SK-MEL-5 (cell line): ENCODE data around the gene PATE4. TPM values are rescaled to one million over a fixed set of nuclear protein-coding genes. Genes with fewer than 3 reads are reported as not detected.
"Not testable (repeated sequence)": the region's sequence is repeated elsewhere in the genome, so short reads cannot be mapped to it uniquely, and the experiment has no call there.

Experiments
- DNase-seq: peaks from one replicate; pipeline ENCODE4 v3.0.0-alpha.2; 2016; ENCODE audit warnings: low read depth, low spot score
- in situ Hi-C: cut with HindIII; loops from 2 replicates; pipeline ENCODE4 v1.10.0; 2016; ENCODE audit warnings: low sequenced_read_pairs, high pct_unique_total_duplicates, low pct_unique_long_range_greater_than_20kb
- polyA plus RNA-seq, 2 experiments: library from polyadenylated mRNA; depleted of rRNA; stranded (reverse); fragments of >200 nt; gene quantifications; 2 replicates each; pipeline ENCODE4 v1.2.3, GENCODE V29; 2015
- total RNA-seq: library from RNA; depleted of rRNA; stranded (reverse); fragments of >200 nt; shearing (Covaris generic); gene quantifications from 2 replicates; pipeline ENCODE4 v1.2.3, GENCODE V29; 2014; rRNA removed

PATE4 gene, protein sequence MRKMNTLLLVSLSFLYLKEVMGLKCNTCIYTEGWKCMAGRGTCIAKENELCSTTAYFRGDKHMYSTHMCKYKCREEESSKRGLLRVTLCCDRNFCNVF
- total RNA-seq: not detected in 2 replicates
- polyA plus RNA-seq (2015; cell fraction: cytosol; rRNA removed): not detected in 2 replicates
- polyA plus RNA-seq (2015; cell fraction: nucleus; rRNA removed): not detected in 2 replicates

DNA sequence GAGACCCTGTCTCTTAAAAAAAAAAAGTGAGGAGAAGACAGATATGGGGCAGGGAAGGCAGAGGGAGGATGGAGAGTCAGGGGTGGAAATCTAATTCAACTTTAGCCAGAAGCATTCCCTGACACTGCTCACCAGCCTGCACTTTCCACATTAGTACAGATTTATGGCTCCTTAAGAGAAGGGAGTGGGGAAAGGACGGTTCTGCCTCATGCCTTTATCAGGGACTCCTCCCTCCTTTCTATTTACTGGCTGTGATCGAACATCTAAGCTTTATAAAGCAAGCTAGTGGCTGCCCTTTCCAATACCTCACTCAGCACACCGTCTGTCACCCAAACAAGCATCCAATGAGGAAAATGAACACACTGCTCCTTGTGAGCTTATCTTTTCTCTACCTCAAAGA lies at the start of gene PATE4:
Gene PATE4, plus strand, starts transcription at position 301 of the 400 bp plus-strand sequence. Its CDS starts 44 bp downstream, at position 345.
- DNase-seq: no peak
- in situ Hi-C loops: no loop called here

DNA sequence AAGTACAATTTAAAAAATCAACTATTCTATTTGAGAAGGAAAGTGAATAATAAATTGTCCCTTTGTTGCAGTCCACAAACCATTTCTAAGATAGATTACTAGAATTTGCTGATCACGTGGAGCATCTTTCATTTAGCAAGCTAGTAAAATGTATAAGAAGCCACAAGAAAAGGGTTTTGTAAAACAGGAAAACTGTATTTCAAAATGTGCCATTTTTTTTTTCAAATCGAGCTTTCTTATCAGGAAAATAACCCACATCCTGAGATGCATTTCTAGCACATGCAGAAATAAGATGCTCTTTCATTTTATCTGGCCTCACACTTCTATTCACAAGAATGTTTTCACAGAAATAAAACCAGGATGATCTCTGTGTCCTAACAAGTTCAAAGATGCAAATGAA lies 48.4 kb upstream of the PATE4 start:
- DNase-seq: no peak
- in situ Hi-C loops: no loop called here

DNA sequence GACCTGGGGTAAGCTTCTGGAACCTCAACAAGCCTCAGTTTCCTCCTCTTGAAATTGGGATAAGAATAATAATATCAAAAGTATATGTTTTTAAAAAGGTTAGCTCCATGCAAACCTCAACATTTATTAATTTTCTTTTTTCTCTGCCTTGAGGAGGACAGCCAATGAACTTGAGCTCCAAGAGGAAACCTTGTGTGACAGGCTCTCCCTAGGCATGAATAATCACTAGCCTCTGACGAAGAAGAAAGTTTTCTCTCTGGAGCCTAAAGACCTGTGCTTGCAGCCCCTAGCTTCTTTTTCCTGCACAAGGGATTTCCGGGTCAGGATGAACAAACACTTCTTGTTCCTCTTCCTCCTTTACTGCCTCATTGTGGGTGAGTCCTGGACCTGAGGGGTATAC lies 45.3 kb upstream of the PATE4 start, which contains the start of gene PATE3:
Gene PATE3, plus strand, starts transcription at position 301 of the 400 bp plus-strand sequence. Its CDS starts 25 bp downstream, at position 326.
- in situ Hi-C loops: no loop called here

DNA sequence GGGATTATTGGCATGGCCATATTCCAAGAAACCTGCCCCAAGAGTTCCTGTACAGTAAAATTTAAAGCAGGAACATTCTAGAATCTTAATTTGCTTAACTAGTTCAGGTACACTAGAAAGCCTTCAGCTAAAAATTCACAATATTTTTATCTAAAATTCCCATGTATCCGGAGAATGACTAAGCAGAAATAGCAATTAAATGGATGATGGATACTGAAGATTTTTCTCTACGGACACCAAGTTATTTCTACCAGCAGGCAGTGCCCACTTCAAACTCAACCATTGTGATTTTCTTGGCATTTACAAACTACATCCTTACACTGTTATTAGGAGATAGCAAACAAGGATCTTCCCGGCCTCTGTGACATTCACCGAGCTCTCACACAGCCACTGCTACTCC lies 42.3 kb upstream of the PATE4 start:
- no peak for DNase-seq
- in situ Hi-C loops: no loop called here

More for the DNA sequence above, 45.3 kb upstream of the PATE4 start, which contains the start of gene PATE3:
- no peak for DNase-seq

DNA sequence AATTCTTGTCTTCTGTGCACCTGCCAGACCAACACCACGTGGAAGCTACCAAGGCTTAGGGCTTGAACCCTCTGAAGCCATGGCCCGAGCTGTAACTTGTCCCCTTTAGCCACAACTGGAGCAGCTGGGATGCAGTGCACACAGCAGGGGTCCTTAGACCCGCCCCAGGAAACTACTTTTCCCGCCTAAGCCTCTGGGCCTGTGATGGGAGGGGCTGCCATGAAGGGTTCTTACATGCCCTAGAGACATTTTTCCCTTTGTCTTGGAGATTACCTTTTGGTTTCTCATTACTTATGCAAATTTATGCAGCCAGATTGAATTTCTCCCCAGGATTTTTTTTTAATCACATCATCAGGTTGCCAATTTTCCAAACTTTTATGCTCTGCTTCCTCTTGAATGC lies 35.5 kb upstream of the PATE4 start:
- in situ Hi-C loops: no loop called here
- no peak for DNase-seq

DNA sequence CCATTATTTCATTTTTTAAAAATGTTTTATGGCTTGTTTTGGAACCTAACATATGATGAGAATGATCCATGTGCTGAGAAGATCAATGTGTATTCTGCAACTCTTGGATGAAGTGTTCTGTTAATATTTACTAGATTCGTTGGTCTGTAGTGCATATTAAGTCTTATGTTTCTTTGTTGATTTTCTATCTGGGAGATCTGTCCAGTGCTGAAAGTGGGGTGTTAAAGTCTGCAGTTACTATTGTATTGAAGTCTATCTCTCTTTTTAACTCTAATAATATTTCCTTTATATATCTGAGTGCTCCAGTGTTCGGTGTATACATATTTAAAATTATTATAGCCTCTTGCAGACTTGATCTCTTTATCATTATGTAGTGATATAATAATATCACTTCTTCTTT lies 33.3 kb upstream of the PATE4 start:
- in situ Hi-C loops: no loop called here
- no peak for DNase-seq

DNA sequence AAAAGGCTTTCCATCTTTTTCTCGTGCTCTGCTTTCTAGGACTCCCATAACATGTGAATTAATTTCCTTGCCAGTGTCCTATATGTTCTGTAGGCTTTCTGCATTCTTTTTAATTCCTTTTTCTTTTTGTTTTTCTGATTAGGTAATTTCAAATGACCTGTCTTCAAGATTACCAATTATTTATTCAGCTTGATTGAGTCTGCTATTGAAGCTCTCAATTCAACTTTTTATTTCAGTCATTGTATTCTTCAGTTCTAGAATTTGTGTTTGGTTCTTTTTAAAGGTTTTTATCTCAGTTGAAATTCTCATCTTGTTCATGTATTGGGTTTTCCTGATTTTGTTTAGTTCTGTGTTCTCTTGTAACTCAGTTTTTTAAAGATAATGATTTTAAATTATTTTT lies 30.7 kb upstream of the PATE4 start:
- no peak for DNase-seq
- in situ Hi-C loops: no loop called here

DNA sequence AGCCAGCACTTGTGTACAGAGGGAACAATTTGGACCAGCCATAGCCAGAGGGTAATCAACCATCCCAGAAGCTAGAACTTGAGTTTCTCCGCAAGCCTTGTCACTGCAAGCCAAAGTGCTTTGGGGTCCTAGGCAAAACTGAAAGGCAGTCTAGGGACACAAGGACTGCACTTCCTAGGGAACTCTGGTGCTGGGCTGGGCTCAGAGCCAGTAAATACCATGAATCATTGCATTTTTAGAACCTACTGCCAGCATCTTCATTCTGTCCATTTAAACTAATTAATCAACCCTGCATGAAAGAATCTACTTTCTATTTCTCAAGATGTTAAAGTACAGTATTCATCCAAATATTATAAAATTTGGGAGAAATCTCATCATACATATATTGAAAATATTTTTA lies 25.2 kb upstream of the PATE4 start:
- DNase-seq: no peak
- in situ Hi-C loops: no loop called here

DNA sequence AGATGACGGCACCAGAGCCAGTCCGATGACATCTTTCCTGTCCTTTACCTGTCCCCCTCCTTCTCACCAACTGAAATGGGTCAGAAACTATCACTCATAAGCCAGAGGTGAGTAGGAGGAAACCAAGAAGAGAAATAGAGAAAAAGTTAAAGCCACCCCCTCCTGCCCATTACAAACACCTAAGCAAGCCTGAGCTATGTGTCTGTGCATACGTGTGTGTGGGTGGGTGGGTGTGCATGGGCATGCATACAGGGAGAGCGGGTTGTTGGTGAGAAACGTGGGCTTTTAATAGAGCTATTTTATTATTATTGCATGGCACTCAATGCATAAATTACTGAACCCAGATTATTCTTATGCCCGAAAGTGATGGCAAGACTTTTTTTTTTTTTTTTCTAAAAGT lies 2.6 kb downstream of the PATE4 start:
- in situ Hi-C loops: no loop called here
- no peak for DNase-seq

DNA sequence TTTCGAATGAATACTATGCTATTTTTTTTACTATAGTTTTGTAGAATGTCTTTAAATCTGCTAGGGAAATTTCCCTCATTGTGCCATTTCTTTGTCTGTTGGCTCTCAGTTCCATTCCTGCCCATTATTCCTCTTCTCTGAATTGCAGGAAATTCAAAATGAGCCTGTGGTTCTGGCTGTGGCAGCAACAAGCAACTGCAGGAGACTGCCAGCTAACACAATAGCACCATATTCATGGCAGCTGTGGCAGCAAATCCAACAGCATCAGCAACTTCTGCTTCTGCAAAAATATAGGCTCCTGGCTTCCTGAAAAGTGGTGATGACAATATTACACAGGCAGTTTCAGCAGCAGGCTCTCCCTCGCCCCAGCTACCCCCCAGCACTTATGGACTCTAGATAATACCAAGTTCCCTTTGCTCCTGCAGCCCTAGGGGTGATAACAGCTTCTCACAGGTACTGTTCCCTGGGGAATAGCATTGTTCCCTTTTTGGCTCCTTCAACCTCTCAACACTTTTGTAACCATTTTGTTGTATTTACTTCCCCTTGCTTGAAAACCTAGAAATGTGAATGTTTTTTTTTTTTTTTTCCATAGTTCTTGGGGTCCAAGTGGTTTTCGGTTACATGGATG lies 9.3 kb downstream of the PATE4 start:
- DNase-seq: peak; percentile 1
- in situ Hi-C loops: no loop called here

DNA sequence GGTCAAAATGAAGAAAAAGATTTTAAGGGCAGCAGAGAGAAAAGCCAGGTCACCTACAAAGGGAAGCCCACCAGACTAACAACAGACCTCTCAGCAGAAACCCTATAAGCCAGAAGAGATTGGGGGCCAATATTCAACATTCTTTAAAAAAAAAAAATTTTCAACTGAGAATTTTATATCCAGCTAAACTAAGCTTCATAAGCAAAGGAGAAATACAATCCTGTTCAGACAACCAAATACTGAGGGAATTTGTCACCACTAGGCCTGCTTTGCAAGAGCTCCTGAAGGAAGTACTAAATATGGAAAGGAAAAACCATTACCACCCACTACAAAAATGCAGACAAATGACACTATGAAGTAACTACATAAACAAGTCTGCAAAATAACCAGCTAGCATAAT lies 13.1 kb downstream of the PATE4 start:
- DNase-seq: no peak
- in situ Hi-C loops: no loop called here

DNA sequence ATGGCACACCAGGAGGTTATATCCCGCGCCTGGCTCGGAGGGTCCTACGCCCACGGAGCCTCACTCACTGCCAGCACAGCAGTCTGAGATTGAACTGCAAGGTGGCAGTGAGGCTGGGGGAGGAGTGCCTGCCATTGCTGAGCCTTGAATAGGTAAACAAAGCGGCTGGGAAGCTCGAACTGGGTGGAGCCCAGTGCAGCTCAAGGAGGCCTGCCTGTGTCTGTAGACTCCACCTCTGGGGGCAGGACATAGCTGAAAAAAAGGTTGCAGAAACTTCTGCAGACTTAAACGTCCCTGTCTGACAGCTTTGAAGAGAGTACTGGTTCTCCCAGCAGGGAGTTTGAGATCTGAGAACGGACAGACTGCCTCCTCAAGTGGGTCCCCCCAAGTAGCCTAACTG lies 24.6 kb downstream of the PATE4 start:
- in situ Hi-C loops, DNase-seq: not testable (repeated sequence)

DNA sequence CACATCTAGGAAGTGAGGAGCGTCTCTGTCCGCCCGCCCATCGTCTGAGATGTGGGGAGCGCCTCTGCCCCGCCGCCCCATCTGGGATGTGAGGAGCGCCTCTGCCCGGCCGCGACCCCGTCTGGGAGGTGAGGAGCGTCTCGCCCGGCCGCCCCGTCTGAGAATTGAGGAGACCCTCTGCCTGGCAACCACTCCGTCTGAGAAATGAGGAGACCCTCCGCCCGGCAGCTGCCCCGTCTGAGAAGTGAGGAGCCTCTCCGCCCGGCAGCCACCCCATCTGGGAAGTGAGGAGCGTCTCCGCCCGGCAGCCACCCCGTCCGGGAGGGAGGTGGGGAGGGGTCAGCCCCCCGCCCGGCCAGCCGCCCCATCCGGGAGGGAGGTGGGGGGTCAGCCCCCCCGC lies 29.7 kb downstream of the PATE4 start:
- in situ Hi-C loops, DNase-seq: not testable (repeated sequence)

DNA sequence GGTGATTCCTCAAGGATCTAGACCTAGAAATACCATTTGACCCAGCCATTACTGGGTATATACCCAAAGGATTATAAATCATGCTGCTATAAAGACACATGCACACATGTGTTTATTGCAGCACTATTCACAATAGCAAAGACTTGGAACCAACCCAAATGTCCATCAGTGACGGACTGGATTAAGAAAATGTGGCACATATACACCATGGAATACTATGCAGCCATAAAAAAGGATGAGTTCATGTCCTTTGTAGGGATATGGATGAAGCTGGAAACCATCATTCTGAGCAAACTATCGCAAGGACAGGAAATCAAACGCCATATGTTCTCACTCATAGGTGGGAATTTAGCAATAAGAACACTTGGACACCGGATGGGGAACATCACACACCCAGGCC lies 32.2 kb downstream of the PATE4 start:
- in situ Hi-C loops, DNase-seq: not testable (repeated sequence)

DNA sequence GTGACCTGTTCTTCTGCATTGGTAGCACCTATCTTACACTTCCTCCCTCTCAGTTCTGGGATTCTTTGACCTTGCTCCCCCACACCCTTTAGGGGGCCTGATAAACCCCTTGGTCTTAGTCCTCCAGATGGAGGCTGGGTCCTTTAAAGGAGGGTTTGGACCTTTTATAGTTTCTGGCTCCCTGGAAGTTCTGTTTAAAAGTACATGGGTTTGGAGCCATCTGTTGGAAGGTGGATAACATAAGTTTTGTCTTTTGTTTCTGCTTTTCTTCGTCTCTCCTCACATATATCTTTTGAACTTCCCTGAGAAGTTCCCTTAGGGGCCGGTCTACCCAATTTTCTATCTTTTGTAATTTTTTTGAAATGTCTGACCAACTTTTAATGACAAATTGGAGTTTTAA lies 36.4 kb downstream of the PATE4 start:
- in situ Hi-C loops: no loop called here
- no peak for DNase-seq

DNA sequence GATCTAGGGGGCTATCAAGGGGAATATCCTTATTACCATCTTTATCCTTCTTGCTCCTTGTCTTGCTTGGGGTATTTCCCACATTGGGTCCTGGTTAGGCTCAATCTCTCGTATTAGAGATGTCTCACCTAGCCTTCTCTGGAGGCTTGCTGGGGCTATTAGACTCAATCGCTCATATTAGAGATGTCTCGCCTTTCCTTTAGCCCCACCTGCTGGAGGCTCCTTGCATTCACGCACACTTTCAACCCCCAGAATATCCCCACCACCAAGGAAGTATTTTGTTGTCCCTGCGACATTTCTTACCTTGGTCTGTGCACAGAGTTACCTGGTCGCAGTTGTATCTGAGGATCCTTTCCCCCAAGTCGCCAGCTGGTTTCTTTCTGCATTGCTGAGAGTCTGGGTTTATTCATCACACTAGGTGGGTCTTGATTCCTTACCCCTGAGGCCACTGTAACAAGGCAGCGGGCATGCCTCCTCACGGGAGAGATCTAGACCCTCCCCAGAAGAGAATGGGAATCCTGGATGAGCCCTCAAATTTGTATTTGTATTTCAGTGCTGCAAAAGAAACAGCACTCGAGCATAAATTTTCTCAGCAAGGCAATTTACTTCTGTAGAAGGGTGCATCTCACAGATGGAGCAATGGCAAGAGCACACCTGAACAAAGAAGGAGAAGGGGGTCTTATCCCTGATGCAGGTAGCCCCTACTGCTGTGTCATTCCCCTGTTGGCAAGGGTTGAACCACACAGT lies 38.4 kb downstream of the PATE4 start:
- in situ Hi-C loops: no loop called here
- DNase-seq: peak; percentile 65

DNA sequence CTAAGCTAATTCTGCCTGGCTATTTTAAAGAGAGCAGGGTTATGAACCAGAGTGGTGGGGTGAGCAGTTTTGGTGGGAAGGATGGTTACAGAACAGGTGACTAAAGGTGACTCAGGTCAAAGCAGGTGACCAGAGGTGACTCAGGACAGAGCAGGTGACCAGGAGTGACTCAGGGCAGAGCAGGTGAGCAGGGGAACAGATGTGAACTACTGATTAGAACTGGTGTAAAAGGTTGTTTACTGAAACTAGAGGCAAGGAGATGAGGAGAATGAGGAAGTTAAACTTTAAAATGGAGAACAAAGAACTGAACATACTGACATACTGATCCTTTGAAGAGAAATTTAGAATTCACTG lies 39.0 kb downstream of the PATE4 start:
- DNase-seq: no peak
- in situ Hi-C loops: no loop called here

DNA sequence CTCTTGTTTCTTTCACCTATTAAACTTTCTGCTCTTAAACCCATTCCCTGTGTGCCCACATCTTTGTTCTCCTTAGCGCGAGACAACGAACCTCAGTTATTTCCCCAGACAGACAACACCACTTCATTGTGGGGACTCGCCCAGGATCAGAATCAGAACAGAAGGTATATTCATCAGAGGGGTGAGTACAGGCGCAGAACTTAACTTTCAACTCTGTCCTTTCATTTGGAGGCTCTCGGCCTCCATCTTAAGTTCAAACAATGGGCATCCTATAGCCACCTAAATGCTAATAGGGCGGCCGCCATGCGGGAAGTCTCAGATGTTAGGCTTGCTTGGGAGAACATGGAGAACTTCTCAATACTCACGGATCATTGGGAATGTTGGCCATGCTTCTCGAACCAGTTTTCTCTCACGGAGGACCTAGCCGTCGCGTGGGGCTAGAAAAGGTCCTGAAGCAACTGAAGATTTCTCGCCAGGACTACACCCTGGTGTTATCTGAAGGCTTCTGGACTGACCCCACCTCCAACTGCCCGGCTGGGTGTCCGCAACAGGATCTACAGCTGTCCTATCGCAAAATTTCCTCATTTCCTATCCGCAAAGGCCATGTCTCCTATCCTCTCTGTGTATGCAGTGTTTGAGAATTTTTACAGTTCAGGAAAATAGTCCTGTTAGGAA lies 40.9 kb downstream of the PATE4 start:
- in situ Hi-C loops: no loop called here
- peak; percentile 57 for DNase-seq
